ENCODE measurements around the gene TRIM7. TPM values are rescaled to one million over a fixed set of nuclear protein-coding genes. Genes with fewer than 3 reads are reported as not detected.
A peak's percentile ranks its signal among the peaks of the same experiment; 100 is the strongest.

The TRIM7 gene
- total and polyA plus RNA-seq, 7 donors, result 0.55 to 5.3 (median 1.2) TPM

DNA sequence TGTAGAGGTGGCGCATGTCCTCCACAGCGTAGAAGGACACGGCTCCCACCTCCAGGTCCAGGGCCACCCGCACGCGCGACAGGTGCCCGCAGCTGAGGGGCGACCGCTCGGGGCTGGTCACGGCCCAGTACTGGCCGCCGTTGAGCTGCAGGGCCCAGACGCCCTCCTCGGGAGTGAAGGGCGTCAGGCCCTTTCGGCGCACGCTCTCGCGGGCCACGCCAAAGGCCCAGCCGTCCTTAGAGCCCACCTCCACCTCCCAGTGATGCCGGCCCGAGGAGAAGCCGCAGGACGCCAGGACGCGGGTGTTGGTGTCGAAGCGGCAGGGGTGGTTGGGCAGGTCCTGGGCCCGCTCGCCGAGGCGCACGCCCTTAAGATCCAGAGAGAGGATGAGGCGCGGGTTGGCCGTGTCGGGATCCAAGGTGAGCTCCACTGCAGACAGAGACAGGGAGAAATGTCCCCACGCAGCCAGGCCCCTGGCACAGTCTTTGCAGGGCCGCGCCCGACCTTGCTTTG, 9.7 kb downstream of the TRIM7 start:
- Histone ChIP-seq H3K27me3 (no peaks in the 10 kb centered on the region), H3K9me3 (no peaks in the 10 kb centered on the region), H3K36me3 (no peaks in the 10 kb centered on the region), H3K4me3 (no peak overlapping the region), H3K27ac (no peak overlapping the region), H3K4me1 (peaks cover 0 to 18% (median 8%) of the 10 kb centered on the region in 4 donors)
- TF ChIP-seq POLR2AphosphoS5 (IDR thresholded peaks at IDR 0.05) (no peak), EP300 (IDR thresholded peaks at IDR 0.05) (no peak), POLR2A (IDR thresholded peaks at IDR 0.05) (no peak)
- TF ChIP-seq, protein P1, sequence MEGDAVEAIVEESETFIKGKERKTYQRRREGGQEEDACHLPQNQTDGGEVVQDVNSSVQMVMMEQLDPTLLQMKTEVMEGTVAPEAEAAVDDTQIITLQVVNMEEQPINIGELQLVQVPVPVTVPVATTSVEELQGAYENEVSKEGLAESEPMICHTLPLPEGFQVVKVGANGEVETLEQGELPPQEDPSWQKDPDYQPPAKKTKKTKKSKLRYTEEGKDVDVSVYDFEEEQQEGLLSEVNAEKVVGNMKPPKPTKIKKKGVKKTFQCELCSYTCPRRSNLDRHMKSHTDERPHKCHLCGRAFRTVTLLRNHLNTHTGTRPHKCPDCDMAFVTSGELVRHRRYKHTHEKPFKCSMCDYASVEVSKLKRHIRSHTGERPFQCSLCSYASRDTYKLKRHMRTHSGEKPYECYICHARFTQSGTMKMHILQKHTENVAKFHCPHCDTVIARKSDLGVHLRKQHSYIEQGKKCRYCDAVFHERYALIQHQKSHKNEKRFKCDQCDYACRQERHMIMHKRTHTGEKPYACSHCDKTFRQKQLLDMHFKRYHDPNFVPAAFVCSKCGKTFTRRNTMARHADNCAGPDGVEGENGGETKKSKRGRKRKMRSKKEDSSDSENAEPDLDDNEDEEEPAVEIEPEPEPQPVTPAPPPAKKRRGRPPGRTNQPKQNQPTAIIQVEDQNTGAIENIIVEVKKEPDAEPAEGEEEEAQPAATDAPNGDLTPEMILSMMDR (IDR thresholded peaks at IDR 0.05), result no peak
- intact Hi-C loops (cut with DNase I), result no loop called here
- WGBS, 2 donors, result 81 to 94% methylated on average over 45 of the region's 45 CpGs
- DNase-seq, result no peak

DNA sequence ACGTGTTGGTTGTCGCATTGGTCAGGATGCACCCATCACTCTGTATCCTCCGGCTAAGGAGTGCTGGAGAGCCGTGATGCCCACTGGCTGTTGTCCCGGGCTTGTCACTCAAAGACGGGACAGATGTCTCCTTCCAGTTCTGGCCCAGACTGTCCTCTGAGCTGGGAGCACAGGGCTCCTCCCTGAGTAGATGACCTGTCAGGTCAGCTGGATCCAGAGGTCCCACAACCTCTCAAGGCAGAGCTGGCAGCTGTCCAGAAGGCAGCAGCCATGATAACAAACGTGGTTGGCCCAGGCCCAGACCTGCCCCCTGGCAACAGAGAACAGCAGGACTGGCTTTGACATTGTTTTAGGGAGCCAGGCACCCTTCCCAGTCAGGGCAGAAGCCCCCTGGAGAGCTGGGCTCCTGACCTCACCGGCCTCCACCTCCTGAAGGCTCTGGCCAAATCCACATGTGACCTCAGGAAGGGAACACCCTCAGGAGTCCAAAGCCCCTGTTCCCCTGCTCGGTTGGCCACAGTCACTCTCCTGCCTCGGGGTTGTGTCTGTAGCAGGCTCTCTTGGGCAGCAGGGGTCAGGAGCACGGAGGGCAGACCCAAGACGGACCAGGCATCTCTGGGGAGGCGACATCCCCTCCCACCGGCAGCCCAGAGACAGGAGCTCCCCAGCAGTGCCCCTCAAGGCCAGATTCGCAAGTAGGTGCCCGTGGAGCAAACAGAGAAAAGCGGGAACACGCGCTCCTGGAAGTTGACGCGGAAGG, 10.3 kb downstream of the TRIM7 start:
- TF ChIP-seq POLR2AphosphoS5 (IDR thresholded peaks at IDR 0.05), result no peak
- TF ChIP-seq, protein P1 (IDR thresholded peaks at IDR 0.05), result no peak
- WGBS, 2 donors, result 80 to 88% methylated on average over 21 of the region's 21 CpGs
- no peak overlapping the region for H3K27ac ChIP-seq

DNA sequence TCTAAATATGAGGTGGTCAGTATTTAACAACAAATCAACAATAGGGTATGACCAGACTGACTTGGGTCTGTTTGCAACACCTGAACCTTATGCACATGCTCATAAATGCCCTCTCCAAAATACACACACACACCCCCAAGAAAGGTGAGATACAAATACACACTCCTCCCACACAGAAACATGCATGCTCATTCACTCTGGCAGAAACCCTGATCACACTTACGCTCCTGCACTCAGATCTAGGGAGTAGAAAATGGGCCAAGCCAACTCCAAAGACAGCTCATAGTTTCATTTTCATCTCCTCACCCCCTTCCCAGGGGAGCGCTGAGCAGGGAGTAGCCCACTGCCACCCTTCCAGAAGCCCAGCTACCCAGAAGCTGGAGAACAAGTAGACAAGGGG, 11.3 kb downstream of the TRIM7 start:
- Histone ChIP-seq H3K9me3 (no peaks in the 10 kb centered on the region), H3K4me3 (no peak overlapping the region), H3K27me3 (no peaks in the 10 kb centered on the region), H3K36me3 (no peaks in the 10 kb centered on the region), H3K27ac (no peak overlapping the region), H3K4me1 (peaks cover 2 to 33% (median 8%) of the 10 kb centered on the region in 4 donors)
- TF ChIP-seq POLR2A (IDR thresholded peaks at IDR 0.05) (no peak), EP300 (IDR thresholded peaks at IDR 0.05) (no peak)
- TF ChIP-seq, protein P1 (IDR thresholded peaks at IDR 0.05), result no peak
- 56 to 98% methylated on average over 2 of the region's 2 CpGs for WGBS, 2 donors
- intact Hi-C loops (cut with DNase I), result no loop called here
- DNase-seq, result no peak

More for the DNA sequence above, 10.3 kb downstream of the TRIM7 start:
- DNase-seq, result no peak
- Histone ChIP-seq H3K4me1 (peaks cover 0 to 25% (median 8%) of the 10 kb centered on the region in 4 donors), H3K27me3 (no peaks in the 10 kb centered on the region), H3K4me3 (no peak overlapping the region), H3K9me3 (no peaks in the 10 kb centered on the region), H3K36me3 (no peaks in the 10 kb centered on the region)
- intact Hi-C loops (cut with DNase I), result no loop called here

DNA sequence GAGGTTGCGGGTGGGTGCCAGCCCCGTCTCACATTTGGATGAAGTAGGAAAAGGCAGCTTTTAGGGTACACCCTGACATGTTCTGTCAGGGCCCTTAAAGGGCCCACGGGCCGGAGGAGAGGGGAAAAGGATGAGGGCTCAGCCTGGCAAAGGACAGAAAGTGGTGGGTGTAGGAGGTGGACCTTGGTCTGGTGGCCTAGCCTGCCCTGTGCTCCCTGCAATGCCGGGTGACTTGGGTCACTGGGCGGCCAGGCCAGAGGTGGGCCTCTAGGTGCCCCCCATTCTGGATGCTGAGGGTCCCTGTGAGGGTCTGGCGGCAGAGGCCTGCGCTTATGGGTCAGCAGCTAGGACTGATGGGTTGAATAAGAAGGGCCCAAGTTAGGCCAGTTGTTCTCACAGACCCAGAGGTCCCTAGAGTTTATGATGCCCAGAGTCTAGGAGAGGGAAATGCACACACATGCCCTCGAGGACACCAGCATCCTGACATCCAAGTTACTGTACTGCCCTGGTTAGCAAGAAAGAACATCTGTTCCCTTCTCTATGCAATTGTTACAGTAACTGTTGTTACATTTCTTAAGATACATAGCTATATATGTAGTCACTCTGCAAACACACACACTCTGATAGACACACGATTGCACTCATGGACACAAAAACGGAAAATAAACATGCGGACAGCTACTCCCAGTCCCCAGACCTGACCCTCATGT, 12.5 kb downstream of the TRIM7 start:
- no peaks in the 10 kb centered on the region for H3K36me3 ChIP-seq
- no peaks in the 10 kb centered on the region for H3K27me3 ChIP-seq
- TF ChIP-seq POLR2A (IDR thresholded peaks at IDR 0.05) (no peak), EP300 (IDR thresholded peaks at IDR 0.05) (no peak), POLR2AphosphoS5 (IDR thresholded peaks at IDR 0.05) (no peak)
- TF ChIP-seq, protein P1 (IDR thresholded peaks at IDR 0.05), result no peak
- no peak for DNase-seq
- intact Hi-C loops (cut with DNase I), result no loop called here
- 42 to 53% methylated on average over 12 of the region's 12 CpGs for WGBS, 2 donors
- H3K4me3 ChIP-seq, result peak overlapping the region; percentile 60 to 68 (median 64)
- H3K9me3 ChIP-seq, result no peaks in the 10 kb centered on the region
- peaks cover 7 to 33% (median 8%) of the 10 kb centered on the region in 4 donors for H3K4me1 ChIP-seq
- peak overlapping the region; percentile 82 to 93 (median 90) for H3K27ac ChIP-seq

Measured in sigmoid colon (tissue), 7 donors.